ENCODE results near the gene NR3C1.

DNA sequence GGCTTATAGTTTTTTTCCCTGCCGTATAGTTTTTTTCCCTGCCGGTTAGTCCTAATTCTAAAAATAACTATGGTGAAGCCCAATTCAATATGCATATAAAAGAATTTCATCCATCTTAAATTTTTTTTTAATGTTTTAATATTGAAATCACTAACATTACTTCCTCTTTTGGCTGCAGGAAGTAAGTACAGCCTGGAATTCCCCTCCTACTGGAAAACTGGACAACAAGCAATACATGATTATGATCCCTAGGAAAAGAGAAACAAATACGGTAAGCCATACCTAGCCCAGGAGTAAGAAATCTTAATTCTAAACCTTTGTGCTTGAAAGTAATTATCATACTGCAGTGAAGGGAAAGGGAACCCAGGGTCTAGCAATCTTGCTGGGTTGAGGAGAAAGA, 119.0 kb downstream of the NR3C1 start:
- TF ChIP-seq POLR2A (IDR thresholded peaks at IDR 0.05) (no peak), POLR2AphosphoS5 (IDR thresholded peaks at IDR 0.05; ENCODE audit: insufficient read depth in 1 of 2, low read depth in 1 of 2) (no peak)
- TF ChIP-seq, protein P1, sequence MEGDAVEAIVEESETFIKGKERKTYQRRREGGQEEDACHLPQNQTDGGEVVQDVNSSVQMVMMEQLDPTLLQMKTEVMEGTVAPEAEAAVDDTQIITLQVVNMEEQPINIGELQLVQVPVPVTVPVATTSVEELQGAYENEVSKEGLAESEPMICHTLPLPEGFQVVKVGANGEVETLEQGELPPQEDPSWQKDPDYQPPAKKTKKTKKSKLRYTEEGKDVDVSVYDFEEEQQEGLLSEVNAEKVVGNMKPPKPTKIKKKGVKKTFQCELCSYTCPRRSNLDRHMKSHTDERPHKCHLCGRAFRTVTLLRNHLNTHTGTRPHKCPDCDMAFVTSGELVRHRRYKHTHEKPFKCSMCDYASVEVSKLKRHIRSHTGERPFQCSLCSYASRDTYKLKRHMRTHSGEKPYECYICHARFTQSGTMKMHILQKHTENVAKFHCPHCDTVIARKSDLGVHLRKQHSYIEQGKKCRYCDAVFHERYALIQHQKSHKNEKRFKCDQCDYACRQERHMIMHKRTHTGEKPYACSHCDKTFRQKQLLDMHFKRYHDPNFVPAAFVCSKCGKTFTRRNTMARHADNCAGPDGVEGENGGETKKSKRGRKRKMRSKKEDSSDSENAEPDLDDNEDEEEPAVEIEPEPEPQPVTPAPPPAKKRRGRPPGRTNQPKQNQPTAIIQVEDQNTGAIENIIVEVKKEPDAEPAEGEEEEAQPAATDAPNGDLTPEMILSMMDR (IDR thresholded peaks at IDR 0.05), result no peak
